ENCODE measurements around the gene EXPH5. TPM values are rescaled to one million over a fixed set of nuclear protein-coding genes. Genes with fewer than 3 reads are reported as not detected.
A peak's percentile ranks its signal among the peaks of the same experiment; 100 is the strongest.

The EXPH5 gene
- total RNA-seq, 1 experiment from 2014 or later = 18.3 TPM

GRCh38 chr11:108597736-108598355 lies 4.3 kb upstream of the EXPH5 start:
- Histone ChIP-seq H3K79me2 (ENCODE audit: insufficient read depth, low read length) (no peaks in the 10 kb centered on the region), H3K9me3 (ENCODE audit: control insufficient read depth in 1 of 2, insufficient read depth in 1 of 2, low read depth in 1 of 2, low read length in 2 of 2) (no peaks in the 10 kb centered on the region), H3K27ac (ENCODE audit: low read depth, low read length) (no peak overlapping the region), H3K9ac (ENCODE audit: low read length) (no peak overlapping the region), H3K36me3 (ENCODE audit: control insufficient read depth in 1 of 2, insufficient read depth in 2 of 2, low read length in 2 of 2) (no peaks in the 10 kb centered on the region), H3K4me2 (ENCODE audit: low read length) (no peak overlapping the region), H2AFZ (ENCODE audit: low read depth, low read length, poor library complexity, severe bottlenecking) (no peak overlapping the region), H3K4me1 (ENCODE audit: control insufficient read depth in 1 of 2, insufficient read depth in 2 of 2, low read length in 2 of 2) (peaks cover 7% of the 10 kb centered on the region in 2 experiments), H3K27me3 (ENCODE audit: insufficient read depth, low read length) (no peaks in the 10 kb centered on the region), H3K9me2 (ENCODE audit: insufficient read depth) (no peaks in the 10 kb centered on the region), H4K20me1 (ENCODE audit: insufficient read depth) (no peaks in the 10 kb centered on the region), H3K4me3 (replicated peaks in 1 of 2; ENCODE audit: low read depth in 1 of 2, low read length in 2 of 2) (no peak overlapping the region)
- ATAC-seq (no peak), DNase-seq (ENCODE audit: low read depth, low spot score) (no peak)
- ChIA-PET POLR2A (no interaction called here), RAD21 (ENCODE audit: low non-redundant PET in 1 of 2, low total read pairs in 2 of 2, uncharacterized antibody in 2 of 2, unreplicated experiment in 2 of 2) (no interaction called here), CTCF (no interaction called here)
- intact Hi-C loops (cut with micrococcal nuclease) = no loop called here
- TF ChIP-seq ZNF274 (IDR thresholded peaks at IDR 0.05; ENCODE audit: low read depth, low read length) (no peak), CEBPB (IDR thresholded peaks at IDR 0.05; ENCODE audit: low read depth) (no peak), MAX (IDR thresholded peaks at IDR 0.05) (no peak), ZBTB33 (IDR thresholded peaks at IDR 0.05; ENCODE audit: extremely low read depth, insufficient replicate concordance, low read length) (no peak), POLR2AphosphoS5 (IDR thresholded peaks at IDR 0.05; ENCODE audit: low read depth, low read length) (no peak)
- BruUV-seq (replicated peaks) = no TSS peak

GRCh38 chr11:108596701-108597100 lies 3.1 kb upstream of the EXPH5 start:
- BruUV-seq (replicated peaks) = no TSS peak
- TF ChIP-seq EGR1 (IDR thresholded peaks at IDR 0.05; ENCODE audit: low read depth) = no peak
- no peak for TF ChIP-seq EZH2phosphoT487 (IDR thresholded peaks at IDR 0.05; ENCODE audit: borderline replicate concordance)
- TF ChIP-seq CEBPB (IDR thresholded peaks at IDR 0.05; ENCODE audit: low read depth) = no peak
- TF ChIP-seq REST (IDR thresholded peaks at IDR 0.05; ENCODE audit: low read depth) = no peak
- no peak for TF ChIP-seq POLR2A (IDR thresholded peaks at IDR 0.05; ENCODE audit: borderline replicate concordance, extremely low read depth, insufficient read depth, insufficient read length)
- no peak for TF ChIP-seq RAD21 (IDR thresholded peaks at IDR 0.05; ENCODE audit: low read depth)
- TF ChIP-seq ZNF274 (IDR thresholded peaks at IDR 0.05; ENCODE audit: low read depth, low read length) = no peak
- no peak for TF ChIP-seq ATF3 (IDR thresholded peaks at IDR 0.05)
- TF ChIP-seq ELF1 (IDR thresholded peaks at IDR 0.05; ENCODE audit: borderline replicate concordance, low read depth) = no peak
- no peak for TF ChIP-seq MAX (IDR thresholded peaks at IDR 0.05)

More at GRCh38 chr11:108596701-108597100, 3.1 kb upstream of the EXPH5 start:
- intact Hi-C loops (cut with micrococcal nuclease) = no loop called here
- H3K79me2 ChIP-seq (ENCODE audit: insufficient read depth, low read length) = peaks cover 9% of the 10 kb centered on the region; the same call in 1 of the 2 replicates
- ChIA-PET RAD21 (ENCODE audit: low non-redundant PET in 1 of 2, low total read pairs in 2 of 2, uncharacterized antibody in 2 of 2, unreplicated experiment in 2 of 2) (no interaction called here), CTCF (no interaction called here), POLR2A (no interaction called here)
- no peak overlapping the region for H3K4me2 ChIP-seq (ENCODE audit: low read length)
- H3K9me2 ChIP-seq (ENCODE audit: insufficient read depth) = no peaks in the 10 kb centered on the region
- H3K9me3 ChIP-seq (ENCODE audit: control insufficient read depth in 1 of 2, insufficient read depth in 1 of 2, low read depth in 1 of 2, low read length in 2 of 2) = no peaks in the 10 kb centered on the region
- DNase-seq (ENCODE audit: low read depth, low spot score) = no peak
- no peak overlapping the region for H3K4me3 ChIP-seq (replicated peaks in 1 of 2; ENCODE audit: low read depth in 1 of 2, low read length in 2 of 2)
- H2AFZ ChIP-seq (ENCODE audit: low read depth, low read length, poor library complexity, severe bottlenecking) = peak overlapping the region; percentile 4
- no peaks in the 10 kb centered on the region for H4K20me1 ChIP-seq (ENCODE audit: insufficient read depth)
- no peak for ATAC-seq
- no peaks in the 10 kb centered on the region for H3K36me3 ChIP-seq (ENCODE audit: control insufficient read depth in 1 of 2, insufficient read depth in 2 of 2, low read length in 2 of 2)
- H3K4me1 ChIP-seq (ENCODE audit: control insufficient read depth in 1 of 2, insufficient read depth in 2 of 2, low read length in 2 of 2) = peaks cover 13 to 18% of the 10 kb centered on the region in 2 experiments
- H3K9ac ChIP-seq (ENCODE audit: low read length) = no peak overlapping the region
- H3K27ac ChIP-seq (ENCODE audit: low read depth, low read length) = no peak overlapping the region
- H3K27me3 ChIP-seq (ENCODE audit: insufficient read depth, low read length) = no peaks in the 10 kb centered on the region

Data from HCT116 (cell line).